Measurements from ENCODE around the gene LRFN4. TPM values are rescaled to one million over a fixed set of nuclear protein-coding genes. Genes with fewer than 3 reads are reported as not detected.
A peak's percentile ranks its signal among the peaks of the same experiment; 100 is the strongest.

The LRFN4 gene
- total and polyA plus RNA-seq, 2 of the 13 experiments (the other 11 are each of a cell fraction or from before 2014, with no cell fraction given): 1.3 to 6.8 TPM

- FAIRE-seq: no peak
- H3K79me2 ChIP-seq (ENCODE audit: insufficient read depth, low read length): no peaks in the 10 kb centered on the region
- H2AFZ ChIP-seq (ENCODE audit: low read length): no peak overlapping the region
- H3K27ac ChIP-seq (ENCODE audit: extremely low read length, insufficient read depth, low read length): no peak overlapping the region
- H3K9me3 ChIP-seq (ENCODE audit: low read length): no peaks in the 10 kb centered on the region
- ChIA-PET CTCF (ENCODE audit: low intra/inter-chr PET ratio, low total read pairs) (interaction anchor here (3.3 kb wide), 1 partner anchor 141 kb away, joined by 84 read pairs; no protein-coding TSS in a partner anchor), POLR2A (no interaction called here)
- no peak overlapping the region for H3K4me2 ChIP-seq (ENCODE audit: low read depth, low read length)
- 96% methylated on average over 12 of the region's 12 CpGs for WGBS (ENCODE audit: low lambda C conversion rate)
- TF ChIP-seq MAFF (IDR thresholded peaks at IDR 0.05; ENCODE audit: low read depth, low read length) (peak; percentile 44), ZNF136 (CRISPR knock-in tag; IDR thresholded peaks at IDR 0.05; ENCODE audit: low read depth) (no peak), MAFK (conservative IDR thresholded peaks at IDR 0.05 in 1 of 2, IDR thresholded peaks at IDR 0.05 in 1 of 2; ENCODE audit: low read length in 2 of 2) (peak; percentile 69 to 77), NFE2L2 (IDR thresholded peaks at IDR 0.05; ENCODE audit: low read length) (peak; percentile 74)
- DNase-seq (ENCODE audit: low spot score): no peak
- no peaks in the 10 kb centered on the region for H4K20me1 ChIP-seq (ENCODE audit: insufficient read depth, low read length)
- ATAC-seq: no peak
- peaks cover 0 to 10% of the 10 kb centered on the region in 2 experiments; a peak in 1 of 5 replicates for H3K36me3 ChIP-seq (replicated peaks in 1 of 2; ENCODE audit: control insufficient read depth in 1 of 2, insufficient read depth in 2 of 2, low read length in 2 of 2)
- no peak overlapping the region for H3K9ac ChIP-seq (ENCODE audit: insufficient read depth, low read depth, low read length)
- intact Hi-C loops (cut with micrococcal nuclease; ENCODE audit: unreplicated experiment): no loop called here
- in situ Hi-C loops (cut with HindIII; ENCODE audit: extremely low pct_ligation_motif_present, low pct_unique_long_range_greater_than_20kb): loop anchor here (25.0 kb wide), 2 partner anchors 274 to 424 kb away; partner anchors contain the start of genes CTSF and NPAS4
- peaks cover 8% of the 10 kb centered on the region; the same call in 1 of the 2 replicates for H3K4me1 ChIP-seq (ENCODE audit: insufficient read depth, low read length)
- H3K4me3 ChIP-seq (replicated peaks in 1 of 3; ENCODE audit: insufficient read depth in 1 of 3, low read depth in 2 of 3, low read length in 3 of 3): no peak overlapping the region
- no TSS peak for BruUV-seq (replicated peaks)
- no peaks in the 10 kb centered on the region; a peak in 1 of 5 replicates for H3K27me3 ChIP-seq (ENCODE audit: control insufficient read depth in 1 of 2, insufficient read depth in 2 of 2, low read length in 2 of 2)
Observed at GRCh38 chr11:66835768-66836405, 21.0 kb upstream of the LRFN4 start.

GRCh38 chr11:66840317-66841091, 16.4 kb upstream of the LRFN4 start:
- Histone ChIP-seq H3K9ac (ENCODE audit: insufficient read depth, low read depth, low read length) (no peak overlapping the region), H3K36me3 (replicated peaks in 1 of 2; ENCODE audit: control insufficient read depth in 1 of 2, insufficient read depth in 2 of 2, low read length in 2 of 2) (peaks cover 2 to 21% of the 10 kb centered on the region in 2 experiments; a peak in 2 of 5 replicates), H3K4me2 (ENCODE audit: low read depth, low read length) (no peak overlapping the region), H3K27me3 (ENCODE audit: control insufficient read depth in 1 of 2, insufficient read depth in 2 of 2, low read length in 2 of 2) (no peaks in the 10 kb centered on the region; a peak in 2 of 5 replicates), H3K4me1 (ENCODE audit: insufficient read depth, low read length) (peaks cover 28% of the 10 kb centered on the region), H3K27ac (ENCODE audit: extremely low read length, insufficient read depth, low read length) (no peak overlapping the region), H2AFZ (ENCODE audit: low read length) (no peak overlapping the region), H3K9me3 (ENCODE audit: low read length) (no peaks in the 10 kb centered on the region), H4K20me1 (ENCODE audit: insufficient read depth, low read length) (peaks cover 5% of the 10 kb centered on the region; the same call in 1 of the 2 replicates), H3K79me2 (ENCODE audit: insufficient read depth, low read length) (peaks cover 28% of the 10 kb centered on the region), H3K4me3 (replicated peaks in 1 of 3; ENCODE audit: insufficient read depth in 1 of 3, low read depth in 2 of 3, low read length in 3 of 3) (no peak overlapping the region)
- 91% methylated on average over 4 of the region's 4 CpGs for WGBS (ENCODE audit: low lambda C conversion rate)
- no TSS peak for BruUV-seq (replicated peaks)
- ATAC-seq (no peak), FAIRE-seq (no peak), DNase-seq (ENCODE audit: low spot score) (no peak)
- intact Hi-C loops (cut with micrococcal nuclease; ENCODE audit: unreplicated experiment) (loop anchor here (5.0 kb wide), 1 partner anchor 137 kb away; the partner anchor contains the start of gene C11orf86), in situ Hi-C loops (cut with HindIII; ENCODE audit: extremely low pct_ligation_motif_present, low pct_unique_long_range_greater_than_20kb) (loop anchor here (10.0 to 25.0 kb wide), 3 partner anchors 134 to 428 kb away; partner anchors contain the start of genes C11orf86, CTSF and NPAS4)
- POLR2A ChIA-PET: no interaction called here
- CTCF ChIA-PET (ENCODE audit: low intra/inter-chr PET ratio, low total read pairs): no interaction called here
- TF ChIP-seq ZHX1 (CRISPR knock-in tag; IDR thresholded peaks at IDR 0.05; ENCODE audit: low read depth) (no peak), FOSL1 (CRISPR knock-in tag; IDR thresholded peaks at IDR 0.05; ENCODE audit: borderline replicate concordance) (no peak), NCOA1 (CRISPR knock-in tag; IDR thresholded peaks at IDR 0.05) (no peak), HNF1B (CRISPR knock-in tag; IDR thresholded peaks at IDR 0.05) (no peak)
